Body of pancreas (tissue), 4 donors: ENCODE measurements around the gene UBASH3A. TPM values are rescaled to one million over a fixed set of nuclear protein-coding genes. Genes with fewer than 3 reads are reported as not detected.

Source experiments
- ATAC-seq: fragments of 150-250 bp; one replicate; pipeline ENCODE4 v1.9.1; 2016
- DNase-seq, 4 donors: peaks; one replicate each; pipeline ENCODE4 v3.0.0-alpha.2; 2019
- H3K27ac ChIP-seq, 4 donors: fragments of 200-600 bp; sonication (generic); 1 replicate in 3 of 4; 2 replicates in 1 of 4; pipeline versions ENCODE4 v1.5.1 to v1.6.1; 2016 to 2019; ENCODE audit warnings: mild to moderate bottlenecking in 1 of 4, mixed read lengths in 1 of 4, moderate library complexity in 1 of 4
- H3K27me3 ChIP-seq, 2 donors: fragments of 200-600 bp; sonication (generic); one replicate each; pipeline ENCODE4 v1.6.0; 2016; ENCODE audit warnings: mild to moderate bottlenecking in 1 of 2
- H3K36me3 ChIP-seq, 2 donors: fragments of 200-600 bp; sonication (generic); replicated peaks in 1 of 2; 2 replicates each; pipeline ENCODE4 v1.5.1; 2016; ENCODE audit warnings: low read depth in 2 of 2; ENCODE audit not compliant: insufficient read depth in 1 of 2
- H3K4me1 ChIP-seq: fragments of 200-600 bp; sonication (generic); one replicate; pipeline ENCODE4 v1.6.0; 2016
- H3K4me3 ChIP-seq, 2 donors: fragments of 200-600 bp; sonication (generic); 1 replicate in 1 of 2; 2 replicates in 1 of 2; pipeline ENCODE4 v1.5.1; 2016 to 2019
- H3K9me3 ChIP-seq, 3 donors: fragments of 200-600 bp; sonication (generic); 1 replicate in 2 of 3; 2 replicates in 1 of 3; pipeline ENCODE4 v1.5.1; 2016
- POLR2A ChIP-seq, 3 donors: fragments of 450-650 bp; IDR thresholded peaks; one replicate each; pipeline ENCODE4 v1.6.1; 2016; ENCODE audit warnings: antibody characterized with exemption in 3 of 3, mild to moderate bottlenecking in 2 of 3
- WGBS, 2 donors: methylation state at CpG; one replicate each; pipeline ENCODE4 v1.1.5; 2017; 5-methylcytosine and 5-hydroxymethylcytosine counted together
- intact Hi-C: fragments of 100-400 bp; cut with DNase I; formaldehyde crosslinking; loops from one replicate; pipeline ENCODE4 v1.15.1; 2023
- total RNA-seq, 2 donors: library from RNA; depleted of rRNA; stranded (reverse); fragments of >200 nt; gene quantifications; one replicate each; pipeline ENCODE4 v1.1.0, GENCODE V29; 2016
- TF ChIP-seq, protein P1 (sequence below), 7 experiments: fragments of 450-650 bp in 4 of 7; fragments of 200-600 bp in 3 of 7; sonication (generic) in 3 of 7; IDR thresholded peaks; one replicate each; pipeline ENCODE4 v1.5.1; 2016 to 2019; ENCODE audit warnings: antibody characterized with exemption in 7 of 7

Gene UBASH3A
- total RNA-seq, 2 donors from 2014 or later: 0.26 TPM; not detected in 1

GRCh38 chr21:42373908-42374455 lies 29.7 kb upstream of the UBASH3A start:
- Histone ChIP-seq H3K4me3 (no peak overlapping the region), H3K27me3 (no peaks in the 10 kb centered on the region), H3K36me3 (no peaks in the 10 kb centered on the region), H3K4me1 (peaks cover 4% of the 10 kb centered on the region), H3K9me3 (no peaks in the 10 kb centered on the region), H3K27ac (no peak overlapping the region)
- 81 to 93% methylated on average over 15 to 16 of the region's 16 CpGs for WGBS, 2 donors
- DNase-seq: no peak
- intact Hi-C loops: no loop called here
- no peak for ATAC-seq
- TF ChIP-seq, protein P1, sequence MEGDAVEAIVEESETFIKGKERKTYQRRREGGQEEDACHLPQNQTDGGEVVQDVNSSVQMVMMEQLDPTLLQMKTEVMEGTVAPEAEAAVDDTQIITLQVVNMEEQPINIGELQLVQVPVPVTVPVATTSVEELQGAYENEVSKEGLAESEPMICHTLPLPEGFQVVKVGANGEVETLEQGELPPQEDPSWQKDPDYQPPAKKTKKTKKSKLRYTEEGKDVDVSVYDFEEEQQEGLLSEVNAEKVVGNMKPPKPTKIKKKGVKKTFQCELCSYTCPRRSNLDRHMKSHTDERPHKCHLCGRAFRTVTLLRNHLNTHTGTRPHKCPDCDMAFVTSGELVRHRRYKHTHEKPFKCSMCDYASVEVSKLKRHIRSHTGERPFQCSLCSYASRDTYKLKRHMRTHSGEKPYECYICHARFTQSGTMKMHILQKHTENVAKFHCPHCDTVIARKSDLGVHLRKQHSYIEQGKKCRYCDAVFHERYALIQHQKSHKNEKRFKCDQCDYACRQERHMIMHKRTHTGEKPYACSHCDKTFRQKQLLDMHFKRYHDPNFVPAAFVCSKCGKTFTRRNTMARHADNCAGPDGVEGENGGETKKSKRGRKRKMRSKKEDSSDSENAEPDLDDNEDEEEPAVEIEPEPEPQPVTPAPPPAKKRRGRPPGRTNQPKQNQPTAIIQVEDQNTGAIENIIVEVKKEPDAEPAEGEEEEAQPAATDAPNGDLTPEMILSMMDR (IDR thresholded peaks at IDR 0.05): no peak
- no peak for TF ChIP-seq POLR2A (IDR thresholded peaks at IDR 0.05)

DNA sequence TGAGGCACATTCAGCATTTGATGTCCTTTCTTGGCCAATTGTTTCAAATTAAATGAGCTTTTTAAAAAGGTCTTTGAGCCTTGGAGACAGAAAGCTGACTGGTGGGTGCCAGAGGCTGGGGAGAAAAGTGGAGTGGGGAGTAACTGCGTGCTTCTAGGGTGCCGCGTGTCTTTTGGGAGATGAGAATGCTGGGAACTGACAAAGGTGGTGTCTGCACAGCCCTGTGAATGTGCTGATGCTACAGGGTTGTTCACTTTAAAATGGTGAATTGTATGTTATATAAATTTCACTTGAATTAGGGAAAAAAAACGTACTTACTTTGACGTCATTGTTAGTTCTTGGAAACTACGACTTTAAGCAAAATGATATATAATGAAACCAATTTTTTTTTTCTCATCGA lies 29.2 kb upstream of the UBASH3A start:
- intact Hi-C loops: no loop called here
- H3K27me3 ChIP-seq: no peaks in the 10 kb centered on the region
- H3K4me3 ChIP-seq: no peak overlapping the region
- DNase-seq (no peak), ATAC-seq (no peak)
- TF ChIP-seq POLR2A (IDR thresholded peaks at IDR 0.05): no peak
- TF ChIP-seq, protein P1 (IDR thresholded peaks at IDR 0.05): no peak
- WGBS, 2 donors: 74 to 77% methylated on average over 7 of the region's 7 CpGs
- peaks cover 4% of the 10 kb centered on the region for H3K4me1 ChIP-seq
- H3K27ac ChIP-seq: no peak overlapping the region
- H3K36me3 ChIP-seq: no peaks in the 10 kb centered on the region
- no peaks in the 10 kb centered on the region for H3K9me3 ChIP-seq

DNA sequence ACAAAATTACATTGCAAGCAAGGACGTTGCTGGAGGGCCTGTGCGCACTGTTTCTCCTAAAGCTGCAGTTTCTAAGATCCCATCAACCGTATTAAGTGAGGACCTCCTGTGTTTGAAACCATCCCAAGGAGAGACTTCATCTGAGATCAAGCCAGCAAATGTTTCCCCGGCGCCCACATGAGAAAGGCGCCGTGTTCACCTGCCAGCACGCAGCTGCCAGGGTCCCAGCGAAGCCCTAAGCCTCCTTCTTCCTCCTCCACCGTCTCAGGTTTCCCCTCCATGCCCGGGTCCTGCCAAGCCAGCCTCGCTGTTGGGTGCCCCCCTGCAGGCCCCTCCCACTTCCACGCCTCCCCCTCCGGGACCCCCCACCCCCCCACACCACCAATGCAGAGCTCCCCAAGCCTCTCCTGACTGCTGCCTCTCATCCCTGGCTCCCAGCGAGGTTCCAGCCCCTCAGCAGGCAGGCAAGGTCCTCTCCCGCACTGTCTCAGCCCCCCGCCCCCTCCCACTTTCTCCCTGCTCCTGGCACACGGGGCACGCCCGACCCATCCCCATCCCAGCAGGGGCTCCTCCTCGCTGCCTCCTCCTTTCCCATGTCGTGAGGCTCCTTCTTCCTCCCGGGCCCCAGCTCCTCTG lies 28.7 kb upstream of the UBASH3A start:
- H3K27ac ChIP-seq: no peak overlapping the region
- WGBS, 2 donors: 43 to 58% methylated on average over 20 to 22 of the region's 23 CpGs
- DNase-seq (no peak), ATAC-seq (no peak)
- H3K9me3 ChIP-seq: no peaks in the 10 kb centered on the region
- H3K4me3 ChIP-seq: no peak overlapping the region
- H3K36me3 ChIP-seq: no peaks in the 10 kb centered on the region
- intact Hi-C loops: no loop called here
- no peaks in the 10 kb centered on the region for H3K27me3 ChIP-seq
- peaks cover 4% of the 10 kb centered on the region for H3K4me1 ChIP-seq
- TF ChIP-seq, protein P1 (IDR thresholded peaks at IDR 0.05): no peak
- no peak for TF ChIP-seq POLR2A (IDR thresholded peaks at IDR 0.05)

DNA sequence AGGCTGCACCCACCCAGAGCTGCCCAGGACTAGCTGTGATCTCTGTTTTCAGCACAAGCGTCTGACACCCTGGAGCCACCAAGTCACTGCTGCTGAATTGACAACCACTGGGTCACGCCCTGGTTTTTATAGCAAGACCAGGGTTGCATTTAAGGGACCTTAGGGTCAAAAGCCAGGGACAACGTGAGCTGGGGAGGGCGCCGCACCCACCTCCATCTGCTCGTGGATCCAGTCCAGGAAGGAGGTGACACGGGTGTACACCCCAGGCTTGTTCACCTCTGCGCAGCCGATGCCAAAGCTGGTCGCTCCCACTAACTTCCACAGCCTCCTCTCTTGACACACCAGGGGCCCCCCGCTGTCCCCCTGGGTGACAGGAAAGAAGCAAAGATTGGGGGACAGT lies 28.2 kb upstream of the UBASH3A start:
- no peaks in the 10 kb centered on the region for H3K9me3 ChIP-seq
- no peaks in the 10 kb centered on the region for H3K36me3 ChIP-seq
- ATAC-seq (no peak), DNase-seq (no peak)
- WGBS, 2 donors: 61 to 80% methylated on average over 11 of the region's 11 CpGs
- TF ChIP-seq, protein P1 (IDR thresholded peaks at IDR 0.05): no peak
- no peak for TF ChIP-seq POLR2A (IDR thresholded peaks at IDR 0.05)
- no peaks in the 10 kb centered on the region for H3K27me3 ChIP-seq
- H3K4me1 ChIP-seq: peaks cover 4% of the 10 kb centered on the region
- intact Hi-C loops: no loop called here
- no peak overlapping the region for H3K27ac ChIP-seq
- H3K4me3 ChIP-seq: no peak overlapping the region

DNA sequence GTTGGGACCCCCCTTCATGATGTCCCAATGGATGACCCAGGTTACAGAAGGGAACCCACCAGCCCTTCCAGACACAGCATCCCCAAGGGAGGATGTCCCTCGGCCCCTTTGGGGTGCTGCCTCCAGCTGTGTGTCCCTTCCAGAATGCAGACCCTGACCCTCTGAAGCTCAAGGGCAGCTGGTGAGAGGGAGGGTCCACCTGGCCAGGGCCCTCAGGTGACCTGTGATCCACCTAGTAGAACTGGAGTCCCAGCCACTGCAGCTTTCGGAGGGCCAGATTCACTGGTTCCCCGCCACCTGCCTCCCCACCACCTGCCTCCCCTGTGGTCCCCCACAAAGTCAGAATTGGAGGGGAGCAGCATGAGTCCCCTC lies 27.8 kb upstream of the UBASH3A start:
- no peak overlapping the region for H3K4me3 ChIP-seq
- peaks cover 4% of the 10 kb centered on the region for H3K4me1 ChIP-seq
- peak; percentile 9 for ATAC-seq
- intact Hi-C loops: no loop called here
- DNase-seq: no peak
- no peaks in the 10 kb centered on the region for H3K27me3 ChIP-seq
- no peaks in the 10 kb centered on the region for H3K9me3 ChIP-seq
- TF ChIP-seq POLR2A (IDR thresholded peaks at IDR 0.05): no peak
- TF ChIP-seq, protein P1 (IDR thresholded peaks at IDR 0.05): no peak
- H3K27ac ChIP-seq: no peak overlapping the region
- WGBS, 2 donors: 40 to 70% methylated on average over 2 to 3 of the region's 3 CpGs
- H3K36me3 ChIP-seq: no peaks in the 10 kb centered on the region
